T-helper 1 cell treated with Interleukin-12 subunit alpha and Interleukin-12 subunit beta and Interleukin-4 antibody, amounts not matched to agents 30 μg/mL and 1 μg/mL, for 36 hours (primary cell): ENCODE results near the gene ARNT2.

Source experiments
- H3K27ac Mint-ChIP-seq: one replicate; pipeline ENCODE4 v1.8.0; 2021; ENCODE audit warnings: mild to moderate bottlenecking, mixed read lengths
- H3K27me3 Mint-ChIP-seq: one replicate; pipeline ENCODE4 v1.8.0; 2021; ENCODE audit warnings: low read depth, mixed read lengths
- H3K36me3 Mint-ChIP-seq: one replicate; pipeline ENCODE4 v1.8.0; 2021; ENCODE audit warnings: low read depth, mixed read lengths
- H3K4me1 Mint-ChIP-seq: one replicate; pipeline ENCODE4 v1.8.0; 2021; ENCODE audit warnings: low read depth, mixed read lengths
- H3K4me3 Mint-ChIP-seq: one replicate; pipeline ENCODE4 v1.8.0; 2021; ENCODE audit warnings: mild to moderate bottlenecking, moderate library complexity, mixed read lengths
- H3K9me3 Mint-ChIP-seq: one replicate; pipeline ENCODE4 v1.8.0; 2021; ENCODE audit warnings: mixed read lengths

ARNT2 gene

DNA sequence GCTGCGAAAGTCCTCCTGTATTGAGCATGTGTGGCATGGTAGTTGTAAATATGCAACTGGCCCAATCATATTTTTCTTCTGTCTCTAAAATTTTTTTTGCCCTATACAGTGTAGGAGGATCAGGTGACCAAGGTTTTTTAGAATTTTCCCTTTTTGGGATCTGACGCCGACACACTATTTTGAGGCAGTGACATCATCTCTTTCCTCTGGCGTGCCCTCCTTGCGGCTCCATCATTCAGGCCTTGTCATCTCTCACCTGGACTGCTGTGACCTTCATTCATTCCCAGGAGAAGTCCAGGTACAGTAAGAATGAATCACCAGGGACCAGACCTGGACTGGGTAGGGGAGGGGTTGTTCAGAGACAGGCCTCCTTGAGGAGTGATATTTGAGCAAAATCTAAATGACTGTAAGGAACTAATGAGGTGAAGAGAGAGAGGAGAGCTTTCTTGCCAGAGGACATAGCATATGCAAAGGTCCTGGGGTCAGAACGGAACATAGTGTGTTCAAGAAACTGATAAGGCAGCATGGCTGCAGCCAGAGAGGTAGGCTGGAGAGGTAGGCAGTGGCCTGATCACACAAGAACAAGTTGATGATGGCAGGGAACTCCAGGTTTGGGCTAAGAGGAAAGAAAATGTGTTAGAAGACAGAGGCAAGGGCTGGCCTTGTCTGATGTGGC lies 38.7 kb downstream of the ARNT2 start:
- Mint-ChIP-seq H3K36me3 (no peaks in the 10 kb centered on the region), H3K27ac (no peak overlapping the region), H3K9me3 (no peaks in the 10 kb centered on the region), H3K4me1 (no peaks in the 10 kb centered on the region), H3K4me3 (no peak overlapping the region), H3K27me3 (peaks cover 9% of the 10 kb centered on the region)

DNA sequence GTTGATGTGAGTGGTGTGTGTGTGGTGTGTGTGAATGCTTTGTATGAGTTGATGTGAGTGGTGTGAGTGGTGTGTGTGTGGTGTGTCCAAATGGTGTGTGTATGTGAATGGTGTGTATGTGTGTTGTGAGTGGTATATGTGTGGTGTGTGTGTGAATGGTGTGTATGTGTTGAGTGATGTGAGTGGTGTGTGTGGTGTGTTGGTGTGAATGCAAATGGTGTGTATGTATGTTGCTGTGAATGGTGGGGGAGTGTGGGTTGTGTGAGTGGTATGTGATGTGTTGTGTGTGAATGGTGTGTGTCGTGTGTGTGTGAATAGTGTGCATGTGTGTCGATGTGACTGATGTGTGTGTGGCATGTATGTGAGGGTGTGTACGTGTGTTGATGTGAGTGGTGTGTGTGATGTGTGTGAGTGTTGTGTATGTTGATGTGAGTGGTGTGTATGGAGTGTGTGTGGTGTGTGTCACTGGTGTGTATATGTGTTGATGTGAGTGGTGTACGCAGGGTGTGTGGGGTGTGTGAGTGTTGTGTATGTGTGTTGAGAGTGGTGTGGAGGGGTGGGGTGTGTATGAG lies 40.6 kb downstream of the ARNT2 start:
- Mint-ChIP-seq H3K27ac (no peak overlapping the region), H3K9me3 (no peaks in the 10 kb centered on the region), H3K27me3 (peaks cover 6% of the 10 kb centered on the region), H3K36me3 (no peaks in the 10 kb centered on the region), H3K4me1 (no peaks in the 10 kb centered on the region), H3K4me3 (no peak overlapping the region)

DNA sequence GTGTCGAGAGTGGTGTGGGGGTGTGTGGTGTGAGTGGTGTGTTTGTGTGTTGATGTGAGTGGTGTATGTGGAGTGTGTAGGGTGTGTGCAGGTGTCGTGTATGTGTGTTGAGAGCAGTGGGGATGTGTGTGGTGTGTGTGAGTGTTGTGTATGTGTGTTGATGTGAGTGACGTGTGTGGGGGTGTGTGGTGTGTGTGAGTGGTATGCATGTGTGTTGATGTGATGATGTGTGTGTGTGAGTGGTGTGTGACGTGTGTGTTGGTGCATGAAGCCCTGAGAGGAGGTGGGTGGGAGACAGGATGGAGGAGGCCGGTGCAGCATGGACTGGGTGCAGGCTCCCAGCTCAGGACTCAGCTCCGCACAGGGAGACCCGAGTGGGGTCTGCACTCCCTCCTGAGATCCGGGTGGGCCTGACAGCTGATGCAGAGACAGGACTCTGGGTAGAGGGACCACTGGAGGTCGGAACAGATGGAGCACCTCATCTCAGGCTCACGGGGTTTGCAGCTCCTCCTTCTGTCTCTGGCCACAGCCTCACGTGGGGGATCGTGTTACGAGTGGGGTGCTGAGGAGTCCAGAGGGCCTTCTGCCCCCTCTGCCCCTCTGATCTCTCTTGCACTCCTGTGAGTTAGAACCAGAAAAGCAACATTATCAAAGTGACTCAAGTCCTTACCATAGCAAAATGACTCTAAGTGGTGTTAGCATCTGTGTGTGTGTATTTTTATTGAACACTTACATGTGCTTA lies 41.3 kb downstream of the ARNT2 start:
- peaks cover 4% of the 10 kb centered on the region for H3K27me3 Mint-ChIP-seq
- H3K4me3 Mint-ChIP-seq, result no peak overlapping the region
- no peaks in the 10 kb centered on the region for H3K4me1 Mint-ChIP-seq
- no peaks in the 10 kb centered on the region for H3K36me3 Mint-ChIP-seq
- no peak overlapping the region for H3K27ac Mint-ChIP-seq
- H3K9me3 Mint-ChIP-seq, result no peaks in the 10 kb centered on the region

DNA sequence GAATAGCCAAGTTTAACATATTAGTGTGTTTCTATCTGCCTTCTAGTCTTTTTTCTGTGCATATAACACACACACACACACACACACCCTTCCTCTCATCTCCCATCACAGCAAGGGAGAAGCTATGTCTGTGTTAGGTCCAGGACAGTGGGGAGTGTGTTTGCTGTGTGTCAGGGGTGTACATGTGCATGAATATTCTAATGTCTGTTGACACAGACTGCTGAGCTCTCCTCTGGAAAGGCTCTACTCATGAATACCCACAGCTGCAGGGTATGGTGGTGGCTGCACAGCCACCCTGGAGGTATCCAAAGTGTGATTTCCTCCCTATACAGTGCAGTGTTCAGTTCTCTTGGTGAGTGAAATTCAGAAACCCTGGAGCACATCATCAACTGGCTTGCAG lies 42.9 kb downstream of the ARNT2 start:
- Mint-ChIP-seq H3K27ac (no peak overlapping the region), H3K36me3 (no peaks in the 10 kb centered on the region), H3K27me3 (no peaks in the 10 kb centered on the region), H3K9me3 (no peaks in the 10 kb centered on the region), H3K4me3 (no peak overlapping the region), H3K4me1 (no peaks in the 10 kb centered on the region)

DNA sequence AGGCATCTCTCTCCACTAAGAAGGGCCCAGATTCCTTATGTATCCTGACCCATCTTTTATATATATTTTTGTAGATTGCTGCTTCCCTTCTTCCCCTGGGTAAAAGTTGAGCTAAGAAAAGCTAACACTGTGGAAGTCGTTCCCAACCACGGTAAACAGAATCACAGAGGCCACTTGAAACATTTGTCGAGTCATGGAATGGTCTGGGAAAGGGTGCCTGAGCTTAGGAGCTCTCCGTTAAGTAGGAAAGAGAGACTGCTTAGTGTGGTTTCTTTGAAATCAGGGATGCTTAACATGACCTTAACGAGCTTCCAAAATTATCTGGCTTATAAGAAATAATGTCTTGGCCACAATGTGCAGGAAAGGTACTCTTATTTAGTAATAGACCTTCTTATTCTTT lies 45.6 kb downstream of the ARNT2 start:
- H3K4me1 Mint-ChIP-seq, result no peaks in the 10 kb centered on the region
- H3K36me3 Mint-ChIP-seq, result no peaks in the 10 kb centered on the region
- no peak overlapping the region for H3K4me3 Mint-ChIP-seq
- H3K9me3 Mint-ChIP-seq, result no peaks in the 10 kb centered on the region
- H3K27me3 Mint-ChIP-seq, result no peaks in the 10 kb centered on the region
- H3K27ac Mint-ChIP-seq, result no peak overlapping the region

DNA sequence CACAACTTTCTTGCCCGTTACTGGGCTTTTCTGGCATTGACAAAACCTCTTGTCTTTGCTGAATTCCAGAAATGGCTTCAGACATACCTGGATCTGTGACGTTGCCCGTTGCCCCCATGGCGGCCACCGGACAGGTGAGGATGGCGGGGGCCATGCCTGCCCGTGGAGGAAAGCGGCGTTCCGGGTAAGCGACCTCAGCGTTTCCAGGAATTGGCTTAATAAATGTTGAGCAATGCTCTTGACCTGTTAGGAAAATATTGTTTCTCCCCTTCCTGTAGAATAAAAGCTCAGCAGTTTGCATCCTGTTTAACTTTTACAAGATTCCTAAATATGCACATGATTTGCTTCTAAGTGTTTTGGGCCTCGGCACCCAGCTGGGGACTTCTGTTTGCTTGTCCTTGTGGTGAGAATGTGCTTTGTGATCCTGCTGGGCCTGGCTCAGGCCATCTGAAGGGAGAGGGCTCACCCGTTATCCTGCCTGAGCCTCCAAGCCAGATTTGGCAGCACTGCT lies 46.7 kb downstream of the ARNT2 start:
- Mint-ChIP-seq H3K27ac (no peak overlapping the region), H3K9me3 (no peaks in the 10 kb centered on the region), H3K27me3 (peaks cover 5% of the 10 kb centered on the region), H3K36me3 (no peaks in the 10 kb centered on the region), H3K4me1 (peaks cover 4% of the 10 kb centered on the region), H3K4me3 (no peak overlapping the region)

DNA sequence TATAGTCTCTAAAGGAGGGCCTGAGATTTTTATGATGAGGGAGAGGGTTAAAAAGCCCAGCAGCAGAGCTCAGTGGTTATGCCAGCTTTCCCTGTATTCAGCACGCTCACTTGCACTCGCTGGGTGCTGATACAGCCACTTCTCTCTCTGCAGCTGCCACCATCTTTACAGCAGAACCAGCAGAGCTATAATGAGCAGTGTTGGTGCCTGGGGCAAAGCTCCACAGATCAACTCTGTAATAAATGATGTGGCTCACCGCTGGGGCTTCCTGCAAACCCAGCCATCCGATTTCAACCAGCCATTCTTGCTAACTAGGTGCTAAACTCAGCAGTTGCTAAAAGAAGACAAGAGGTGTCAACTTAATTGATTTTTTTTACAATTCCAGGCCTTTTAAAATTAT lies 48.0 kb downstream of the ARNT2 start:
- H3K27ac Mint-ChIP-seq, result no peak overlapping the region
- peaks cover 5% of the 10 kb centered on the region for H3K4me1 Mint-ChIP-seq
- H3K36me3 Mint-ChIP-seq, result no peaks in the 10 kb centered on the region
- H3K27me3 Mint-ChIP-seq, result peaks cover 9% of the 10 kb centered on the region
- H3K4me3 Mint-ChIP-seq, result no peak overlapping the region
- no peaks in the 10 kb centered on the region for H3K9me3 Mint-ChIP-seq

DNA sequence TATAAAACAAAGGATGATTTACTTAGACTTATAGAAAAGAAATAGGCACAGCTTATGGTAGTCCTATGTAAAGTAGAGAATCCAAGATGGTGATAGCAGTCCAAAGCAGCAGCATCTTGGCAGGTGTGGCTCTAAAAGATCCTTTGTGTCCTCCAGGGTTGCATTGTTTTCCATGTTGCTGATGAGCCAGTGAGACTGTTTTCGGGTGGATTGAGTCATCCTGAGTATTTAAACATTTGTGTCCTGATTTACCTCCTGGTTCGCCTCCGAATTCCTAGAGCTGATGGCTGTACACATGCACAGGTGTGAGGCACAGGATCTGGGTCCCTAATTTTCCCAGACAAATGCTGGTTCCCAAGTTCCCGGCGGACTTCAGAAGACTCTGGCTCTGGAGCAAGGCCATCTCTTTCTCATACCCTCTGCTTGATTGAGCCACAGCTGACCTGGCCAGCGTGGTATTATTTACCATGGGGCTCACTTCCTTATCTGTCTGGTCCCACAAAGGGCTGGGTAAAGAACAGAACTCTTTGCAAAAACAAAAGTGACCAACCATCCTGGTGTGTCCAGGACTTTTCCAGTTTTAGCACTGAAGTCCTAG lies 51.0 kb downstream of the ARNT2 start:
- no peaks in the 10 kb centered on the region for H3K36me3 Mint-ChIP-seq
- H3K27ac Mint-ChIP-seq, result no peak overlapping the region
- H3K27me3 Mint-ChIP-seq, result peaks cover 17% of the 10 kb centered on the region
- H3K9me3 Mint-ChIP-seq, result no peaks in the 10 kb centered on the region
- H3K4me1 Mint-ChIP-seq, result peaks cover 5% of the 10 kb centered on the region
- no peak overlapping the region for H3K4me3 Mint-ChIP-seq

DNA sequence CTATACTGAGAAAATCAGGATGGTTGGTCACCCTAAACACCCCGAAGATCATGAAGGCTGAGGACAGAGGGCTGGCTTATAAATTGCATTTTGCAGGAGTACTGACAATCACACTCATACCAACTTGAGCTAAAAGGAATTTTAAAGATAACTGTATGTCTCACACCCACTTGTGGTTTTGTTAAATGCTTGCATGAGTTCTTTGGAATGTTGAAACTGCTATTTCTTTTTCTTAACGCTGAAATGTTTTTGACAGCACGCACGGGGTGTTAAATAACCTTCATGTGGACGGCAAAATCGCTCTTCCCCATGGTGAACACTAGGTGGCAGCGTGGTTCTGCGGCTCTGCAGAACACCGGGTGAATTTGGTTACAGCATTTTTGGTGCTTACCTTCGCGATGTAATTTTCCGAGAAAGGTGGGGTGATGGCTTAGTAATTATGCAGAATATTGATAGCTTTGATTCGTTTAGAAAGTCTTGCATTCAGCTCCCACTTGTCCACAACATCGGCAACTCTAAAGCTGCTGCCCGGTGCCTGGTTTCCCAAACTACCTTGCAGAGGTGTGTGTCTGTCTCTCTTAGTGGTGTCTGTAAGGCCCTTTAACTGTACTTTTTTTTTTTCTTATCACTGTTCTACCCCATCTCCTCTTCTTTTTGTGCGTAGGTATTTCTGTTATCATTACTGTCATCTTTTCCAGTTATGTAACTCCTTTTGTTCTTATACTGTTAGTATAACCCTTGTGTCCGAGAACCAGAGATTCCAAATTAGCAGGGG lies 51.7 kb downstream of the ARNT2 start:
- Mint-ChIP-seq H3K27me3 (peaks cover 17% of the 10 kb centered on the region), H3K4me1 (peaks cover 5% of the 10 kb centered on the region), H3K36me3 (no peaks in the 10 kb centered on the region), H3K27ac (no peak overlapping the region), H3K9me3 (no peaks in the 10 kb centered on the region), H3K4me3 (no peak overlapping the region)

DNA sequence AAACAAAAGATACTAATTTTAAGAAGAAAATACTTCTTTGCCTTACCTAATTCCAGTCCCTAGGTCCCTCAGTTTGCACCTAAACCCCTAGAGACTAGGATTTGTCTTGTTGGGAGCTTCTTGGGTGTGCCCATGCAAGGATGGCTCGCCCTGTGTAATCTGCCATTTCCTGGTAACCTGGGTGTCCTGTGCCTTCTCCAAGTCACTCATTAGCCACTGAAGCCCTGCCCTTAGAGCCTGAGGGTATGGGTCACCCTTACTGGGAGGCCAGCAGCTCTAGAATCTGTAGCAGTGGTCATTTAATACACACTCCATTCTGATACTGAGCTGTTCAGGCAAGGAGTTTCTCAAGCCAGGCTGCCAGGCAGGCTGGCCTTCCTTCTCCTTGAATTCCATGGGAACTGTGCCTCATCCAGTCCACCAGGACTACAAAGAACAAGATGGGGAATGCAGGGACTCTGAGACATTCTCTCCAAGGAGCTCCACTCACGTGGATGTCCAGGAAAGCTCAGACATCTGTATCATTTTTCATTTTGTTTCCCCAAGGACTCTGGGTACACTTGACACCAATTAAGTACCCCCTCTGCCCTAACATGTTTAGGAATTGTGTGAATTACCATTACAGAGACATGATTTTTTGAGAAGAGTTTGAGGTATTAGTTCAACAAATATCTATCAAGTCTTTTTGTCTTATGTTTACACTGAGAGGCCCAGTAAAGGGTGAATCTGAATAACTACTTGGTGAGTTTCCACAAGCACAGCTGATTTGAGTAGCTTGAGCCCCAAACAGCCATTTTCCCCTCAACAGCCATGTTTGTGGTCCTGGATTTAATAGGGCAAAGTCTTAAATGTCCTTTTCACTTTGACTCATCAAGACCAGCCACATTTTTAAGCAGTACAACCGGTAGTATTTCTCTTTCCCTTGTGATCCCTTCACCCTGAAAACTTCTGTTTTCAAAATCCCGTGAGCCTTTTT lies 52.6 kb downstream of the ARNT2 start:
- H3K36me3 Mint-ChIP-seq, result no peaks in the 10 kb centered on the region
- H3K4me1 Mint-ChIP-seq, result peaks cover 5% of the 10 kb centered on the region
- H3K27ac Mint-ChIP-seq, result no peak overlapping the region
- peaks cover 17% of the 10 kb centered on the region for H3K27me3 Mint-ChIP-seq
- H3K4me3 Mint-ChIP-seq, result no peak overlapping the region
- H3K9me3 Mint-ChIP-seq, result no peaks in the 10 kb centered on the region

DNA sequence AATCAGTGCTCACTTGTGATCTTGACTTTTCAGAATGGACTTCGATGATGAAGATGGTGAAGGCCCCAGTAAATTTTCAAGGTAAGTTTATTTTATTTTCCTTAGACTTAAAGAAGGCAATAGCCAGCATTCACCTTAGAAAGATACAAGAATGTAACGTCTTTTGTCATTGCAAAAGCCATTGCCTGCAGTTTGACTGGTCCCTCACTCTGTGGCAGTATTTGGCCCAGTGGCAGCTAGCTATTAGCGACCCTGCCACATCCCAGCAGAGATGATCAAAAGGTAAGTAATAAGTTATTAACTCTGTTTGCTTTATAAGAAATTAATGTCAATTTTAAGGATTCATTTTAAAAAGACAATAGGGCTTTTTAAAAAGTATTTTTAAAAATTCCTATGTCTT lies 53.7 kb downstream of the ARNT2 start:
- Mint-ChIP-seq H3K4me3 (no peak overlapping the region), H3K4me1 (peaks cover 5% of the 10 kb centered on the region), H3K36me3 (no peaks in the 10 kb centered on the region), H3K9me3 (no peaks in the 10 kb centered on the region), H3K27ac (no peak overlapping the region), H3K27me3 (peaks cover 17% of the 10 kb centered on the region)

DNA sequence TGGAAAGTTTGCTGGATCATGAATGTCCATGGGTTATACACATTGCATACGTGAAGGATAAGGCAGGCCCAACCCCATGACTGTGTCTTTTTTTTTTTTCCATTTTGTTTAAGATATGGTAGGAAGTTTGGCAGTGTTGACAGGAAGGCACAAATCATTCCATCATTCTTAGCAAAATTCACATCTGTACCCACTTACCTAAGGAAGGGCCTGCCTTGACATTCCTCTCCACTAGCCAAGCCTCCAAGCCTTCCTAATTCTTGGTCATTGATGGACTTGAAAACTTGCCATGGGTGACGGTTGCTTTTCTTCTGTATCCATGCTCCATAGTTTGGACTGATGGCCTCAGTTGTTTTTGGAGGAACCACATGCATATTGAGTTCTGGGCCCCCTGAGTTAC lies 54.4 kb downstream of the ARNT2 start:
- peaks cover 5% of the 10 kb centered on the region for H3K4me1 Mint-ChIP-seq
- no peaks in the 10 kb centered on the region for H3K9me3 Mint-ChIP-seq
- no peaks in the 10 kb centered on the region for H3K36me3 Mint-ChIP-seq
- H3K27ac Mint-ChIP-seq, result no peak overlapping the region
- H3K27me3 Mint-ChIP-seq, result peaks cover 17% of the 10 kb centered on the region
- no peak overlapping the region for H3K4me3 Mint-ChIP-seq

DNA sequence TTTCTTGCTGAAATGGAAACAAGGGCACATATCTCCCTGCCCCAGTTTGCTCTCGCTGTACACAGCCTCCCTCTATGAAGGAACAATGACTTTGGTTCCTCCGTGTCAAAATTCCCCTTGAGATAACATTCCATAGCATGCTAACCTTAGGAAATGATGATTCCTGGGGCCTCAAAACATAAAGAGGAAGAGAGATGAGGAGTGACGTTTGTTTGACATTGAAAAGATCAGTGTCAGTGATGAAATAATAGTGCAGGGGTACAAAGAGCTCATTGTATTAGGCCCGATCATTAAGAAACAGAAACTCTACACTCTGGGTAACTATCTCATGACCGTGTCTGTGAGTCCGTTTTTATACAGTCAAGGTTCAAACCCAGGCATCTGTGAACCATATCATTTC lies 55.2 kb downstream of the ARNT2 start:
- Mint-ChIP-seq H3K27ac (no peak overlapping the region), H3K4me1 (peaks cover 5% of the 10 kb centered on the region), H3K27me3 (peaks cover 17% of the 10 kb centered on the region), H3K4me3 (no peak overlapping the region), H3K9me3 (no peaks in the 10 kb centered on the region), H3K36me3 (no peaks in the 10 kb centered on the region)
